Measurements from ENCODE around the gene PPFIA3. TPM values are rescaled to one million over a fixed set of nuclear protein-coding genes. Genes with fewer than 3 reads are reported as not detected.

The PPFIA3 gene
- total and polyA plus RNA-seq, 10 donors, result 3.6 to 17.2 (median 6.3) TPM

DNA sequence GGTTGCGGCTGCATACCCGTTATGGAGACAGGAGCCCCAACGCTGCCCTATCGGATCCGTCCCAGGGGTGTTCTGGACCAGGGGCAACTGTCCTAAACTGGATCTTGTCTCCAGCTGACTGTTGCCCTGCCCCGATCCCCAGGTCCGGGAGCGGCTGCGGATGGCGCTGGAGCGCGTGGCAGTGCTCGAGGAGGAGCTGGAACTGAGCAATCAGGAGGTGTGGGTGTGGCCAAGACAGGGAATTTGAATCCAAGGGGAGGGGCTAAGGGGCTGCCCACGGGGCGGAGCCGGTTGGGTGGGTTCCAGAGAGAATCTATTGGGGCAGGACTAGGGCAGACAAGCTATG, 9.9 kb downstream of the PPFIA3 start:
- Histone ChIP-seq H3K36me3 (no peaks in the 10 kb centered on the region), H3K27ac (no peak overlapping the region), H3K4me3 (no peak overlapping the region), H3K27me3 (replicated peaks in 1 of 7) (peaks cover 0 to 18% (median 7%) of the 10 kb centered on the region in 7 donors), H3K9me3 (no peaks in the 10 kb centered on the region), H3K4me1 (peaks cover 0 to 33% (median 27%) of the 10 kb centered on the region in 6 donors)
- no peak for DNase-seq
- TF ChIP-seq, protein P1, sequence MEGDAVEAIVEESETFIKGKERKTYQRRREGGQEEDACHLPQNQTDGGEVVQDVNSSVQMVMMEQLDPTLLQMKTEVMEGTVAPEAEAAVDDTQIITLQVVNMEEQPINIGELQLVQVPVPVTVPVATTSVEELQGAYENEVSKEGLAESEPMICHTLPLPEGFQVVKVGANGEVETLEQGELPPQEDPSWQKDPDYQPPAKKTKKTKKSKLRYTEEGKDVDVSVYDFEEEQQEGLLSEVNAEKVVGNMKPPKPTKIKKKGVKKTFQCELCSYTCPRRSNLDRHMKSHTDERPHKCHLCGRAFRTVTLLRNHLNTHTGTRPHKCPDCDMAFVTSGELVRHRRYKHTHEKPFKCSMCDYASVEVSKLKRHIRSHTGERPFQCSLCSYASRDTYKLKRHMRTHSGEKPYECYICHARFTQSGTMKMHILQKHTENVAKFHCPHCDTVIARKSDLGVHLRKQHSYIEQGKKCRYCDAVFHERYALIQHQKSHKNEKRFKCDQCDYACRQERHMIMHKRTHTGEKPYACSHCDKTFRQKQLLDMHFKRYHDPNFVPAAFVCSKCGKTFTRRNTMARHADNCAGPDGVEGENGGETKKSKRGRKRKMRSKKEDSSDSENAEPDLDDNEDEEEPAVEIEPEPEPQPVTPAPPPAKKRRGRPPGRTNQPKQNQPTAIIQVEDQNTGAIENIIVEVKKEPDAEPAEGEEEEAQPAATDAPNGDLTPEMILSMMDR (IDR thresholded peaks at IDR 0.05 in 8 of 11, conservative IDR thresholded peaks at IDR 0.05 in 3 of 11), result no peak
- TF ChIP-seq POLR2A (IDR thresholded peaks at IDR 0.05), result no peak
- TF ChIP-seq POLR2AphosphoS5 (IDR thresholded peaks at IDR 0.05), result no peak
- 43 to 78% (median 61%) methylated on average over 16 of the region's 16 CpGs for WGBS, 5 donors
- intact Hi-C loops (cut with DNase I; ENCODE audit: low total_unique reads), result no loop called here

GRCh38 chr19:49130325-49130724, 11.0 kb downstream of the PPFIA3 start:
- Histone ChIP-seq H3K27ac (no peak overlapping the region), H3K9me3 (no peaks in the 10 kb centered on the region), H3K4me3 (no peak overlapping the region), H3K4me1 (peaks cover 0 to 37% (median 29%) of the 10 kb centered on the region in 6 donors), H3K36me3 (no peaks in the 10 kb centered on the region), H3K27me3 (replicated peaks in 1 of 7) (peaks cover 0 to 29% (median 16%) of the 10 kb centered on the region in 7 donors)
- intact Hi-C loops (cut with DNase I; ENCODE audit: low total_unique reads), result no loop called here
- no peak for DNase-seq
- TF ChIP-seq POLR2A (IDR thresholded peaks at IDR 0.05) (no peak), POLR2AphosphoS5 (IDR thresholded peaks at IDR 0.05) (no peak)
- TF ChIP-seq, protein P1 (IDR thresholded peaks at IDR 0.05 in 8 of 11, conservative IDR thresholded peaks at IDR 0.05 in 3 of 11), result no peak
- WGBS, 5 donors, result 93 to 97% (median 95%) methylated on average over 12 to 24 of the region's 24 CpGs

- TF ChIP-seq POLR2A (IDR thresholded peaks at IDR 0.05), result no peak
- TF ChIP-seq, protein P1 (IDR thresholded peaks at IDR 0.05 in 8 of 11, conservative IDR thresholded peaks at IDR 0.05 in 3 of 11), result no peak
- no peak for TF ChIP-seq POLR2AphosphoS5 (IDR thresholded peaks at IDR 0.05)
- peak overlapping the region in 3 of 8 donors; percentile 18 to 55 (median 20) for H3K4me3 ChIP-seq
- DNase-seq, result no peak
- H3K4me1 ChIP-seq, result peaks cover 0 to 38% (median 21%) of the 10 kb centered on the region in 6 donors
- peak overlapping the region in 1 of 8 donors; percentile 1 for H3K27ac ChIP-seq
- intact Hi-C loops (cut with DNase I; ENCODE audit: low total_unique reads), result no loop called here
- H3K36me3 ChIP-seq, result no peaks in the 10 kb centered on the region
- H3K27me3 ChIP-seq (replicated peaks in 1 of 7), result peaks cover 0 to 45% (median 20%) of the 10 kb centered on the region in 7 donors
- no peaks in the 10 kb centered on the region for H3K9me3 ChIP-seq
- WGBS, 5 donors, result 21 to 41% (median 35%) methylated on average over 34 to 49 of the region's 49 CpGs
Measured at GRCh38 chr19:49132974-49133609, 13.7 kb downstream of the PPFIA3 start.

DNA sequence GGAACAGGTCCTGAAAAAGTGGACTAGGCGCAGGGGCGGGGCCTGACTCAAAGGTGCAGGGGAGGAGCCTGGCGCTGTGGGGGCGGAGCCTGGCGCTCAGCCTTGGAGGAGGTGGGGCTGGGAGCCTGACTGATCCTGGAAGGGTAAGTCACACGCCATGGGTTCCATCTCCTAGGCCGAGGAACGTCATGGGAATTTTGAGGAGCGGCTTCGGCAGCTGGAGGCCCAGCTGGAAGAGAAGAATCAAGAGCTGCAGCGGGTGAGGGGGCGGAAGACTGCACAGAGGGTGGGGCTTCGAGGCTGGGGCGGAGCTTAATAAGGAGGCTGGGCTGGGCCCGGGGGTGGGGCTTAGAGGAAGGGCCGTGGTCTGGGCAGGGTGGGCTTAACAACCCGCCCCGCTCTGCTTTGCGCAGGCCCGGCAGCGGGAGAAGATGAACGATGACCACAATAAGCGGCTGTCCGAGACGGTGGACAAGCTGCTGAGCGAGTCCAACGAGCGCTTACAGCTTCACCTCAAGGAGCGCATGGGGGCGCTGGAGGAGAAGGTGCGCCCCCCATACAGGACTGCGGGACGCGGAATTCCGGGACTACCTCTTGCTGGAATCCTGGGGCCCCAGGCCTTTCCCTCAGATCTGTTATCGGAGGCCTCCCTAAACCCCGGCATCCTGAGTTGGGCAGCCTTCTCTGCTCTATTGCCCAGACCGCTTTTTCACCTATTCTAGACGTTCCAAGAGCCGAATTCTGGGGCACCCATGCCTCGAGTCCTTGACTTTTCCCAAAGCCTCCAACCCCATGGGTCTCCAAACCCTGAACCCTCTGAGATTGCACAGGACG, 14.5 kb downstream of the PPFIA3 start:
- Histone ChIP-seq H3K36me3 (no peaks in the 10 kb centered on the region), H3K9me3 (no peaks in the 10 kb centered on the region), H3K4me3 (peak overlapping the region in 3 of 8 donors; percentile 18 to 55 (median 20)), H3K4me1 (peaks cover 0 to 31% (median 14%) of the 10 kb centered on the region in 6 donors), H3K27ac (peak overlapping the region in 1 of 8 donors; percentile 1), H3K27me3 (replicated peaks in 1 of 7) (peaks cover 0 to 45% (median 20%) of the 10 kb centered on the region in 7 donors)
- TF ChIP-seq, protein P1 (IDR thresholded peaks at IDR 0.05 in 8 of 11, conservative IDR thresholded peaks at IDR 0.05 in 3 of 11), result no peak
- TF ChIP-seq POLR2AphosphoS5 (IDR thresholded peaks at IDR 0.05) (no peak), POLR2A (IDR thresholded peaks at IDR 0.05) (no peak)
- intact Hi-C loops (cut with DNase I; ENCODE audit: low total_unique reads), result no loop called here
- WGBS, 5 donors, result 16 to 59% (median 50%) methylated on average over 31 to 42 of the region's 42 CpGs
- no peak for DNase-seq

Data from spleen (tissue), 11 donors.